A673 (cell line): ENCODE results near the gene AUNIP. TPM values are rescaled to one million over a fixed set of nuclear protein-coding genes. Genes with fewer than 3 reads are reported as not detected.
A peak's percentile ranks its signal among the peaks of the same experiment; 100 is the strongest.

Source experiments
- BruUV-seq: library from RNA; stranded (reverse); fragments of 400-500 nt; replicated peaks from 2 replicates; lab custom pipeline; 2021; lab: Mats Ljungman, UMichigan
- CTCF ChIA-PET: fragments of 300-600 bp; sonication (Branson Sonifier 250); formaldehyde crosslinking; loops from one replicate; lab custom pipeline; 2022; ENCODE audit warnings: antibody characterized with exemption; lab: Charles Lee
- POLR2A ChIA-PET: fragments of 300-600 bp; sonication (Branson Sonifier 250); formaldehyde crosslinking; loops from one replicate; lab custom pipeline; 2022; ENCODE audit warnings: antibody characterized with exemption; ENCODE audit not compliant: low non-redundant PET; lab: Charles Lee
- DNase-seq: peaks from one replicate; pipeline ENCODE4 v3.0.0-alpha.2; 2015; ENCODE audit warnings: low spot score
- H3K27ac ChIP-seq: fragments of 200-600 bp; sonication (generic); 2 replicates; pipeline ENCODE4 v1.5.1; 2016; ENCODE audit warnings: mixed run types, low read depth, mild to moderate bottlenecking, mixed read lengths, antibody characterized with exemption, low read length; ENCODE audit not compliant: poor library complexity, severe bottlenecking
- H3K27me3 ChIP-seq: fragments of 200-600 bp; sonication (generic); replicated peaks from 2 replicates; pipeline ENCODE4 v1.6.1; 2017; ENCODE audit warnings: mixed run types, low read depth, mild to moderate bottlenecking, mixed read lengths, antibody characterized with exemption, low read length; ENCODE audit not compliant: insufficient read depth, poor library complexity
- H3K36me3 ChIP-seq: fragments of 200-600 bp; sonication (generic); 2 replicates; pipeline ENCODE4 v1.6.1; 2016; ENCODE audit warnings: mixed run types, mild to moderate bottlenecking, mixed read lengths, antibody characterized with exemption, low read length; ENCODE audit not compliant: insufficient read depth, poor library complexity, severe bottlenecking
- H3K4me1 ChIP-seq: fragments of 200-600 bp; sonication (generic); 2 replicates; pipeline ENCODE4 v1.6.1; 2017; ENCODE audit warnings: mixed run types, mild to moderate bottlenecking, mixed read lengths, antibody characterized with exemption, low read length; ENCODE audit not compliant: insufficient read depth, poor library complexity, severe bottlenecking
- H3K4me3 ChIP-seq: fragments of 200-600 bp; sonication (generic); 2 replicates; pipeline ENCODE4 v1.5.1; 2016; ENCODE audit warnings: low read depth, mixed run types, mild to moderate bottlenecking, mixed read lengths, low read length; ENCODE audit not compliant: poor library complexity, severe bottlenecking
- H3K9me3 ChIP-seq: fragments of 200-600 bp; sonication (generic); 2 replicates; pipeline ENCODE4 v1.6.1; 2016; ENCODE audit warnings: mixed run types, low read depth, mild to moderate bottlenecking, mixed read lengths, antibody characterized with exemption, low read length; ENCODE audit not compliant: poor library complexity, severe bottlenecking
- CTCF ChIP-seq: fragments of 300-800, 200-600 bp; sonication (generic); conservative IDR thresholded peaks from 2 replicates; pipeline ENCODE4 v1.5.1; 2017; ENCODE audit warnings: low read depth, mild to moderate bottlenecking, antibody characterized with exemption, low read length, moderate library complexity, mixed read lengths
- EZH2 ChIP-seq: fragments of 200-600 bp; sonication (generic); IDR thresholded peaks from 2 replicates; pipeline ENCODE4 v1.6.1; 2017; ENCODE audit warnings: borderline replicate concordance, low read depth, mild to moderate bottlenecking, mixed read lengths, antibody characterized with exemption, low read length; ENCODE audit not compliant: poor library complexity, severe bottlenecking
- intact Hi-C: fragments of 100-400 bp; cut with micrococcal nuclease; formaldehyde crosslinking; loops from one replicate; pipeline ENCODE4 v1.10.0; 2022; ENCODE audit not compliant: unreplicated experiment
- total RNA-seq: library from RNA; stranded (reverse); gene quantifications from 2 replicates; pipeline ENCODE4 v1.2.3, GENCODE V29; 2021

Gene AUNIP
- total RNA-seq, 1 experiment from 2014 or later: 18.9 TPM

DNA sequence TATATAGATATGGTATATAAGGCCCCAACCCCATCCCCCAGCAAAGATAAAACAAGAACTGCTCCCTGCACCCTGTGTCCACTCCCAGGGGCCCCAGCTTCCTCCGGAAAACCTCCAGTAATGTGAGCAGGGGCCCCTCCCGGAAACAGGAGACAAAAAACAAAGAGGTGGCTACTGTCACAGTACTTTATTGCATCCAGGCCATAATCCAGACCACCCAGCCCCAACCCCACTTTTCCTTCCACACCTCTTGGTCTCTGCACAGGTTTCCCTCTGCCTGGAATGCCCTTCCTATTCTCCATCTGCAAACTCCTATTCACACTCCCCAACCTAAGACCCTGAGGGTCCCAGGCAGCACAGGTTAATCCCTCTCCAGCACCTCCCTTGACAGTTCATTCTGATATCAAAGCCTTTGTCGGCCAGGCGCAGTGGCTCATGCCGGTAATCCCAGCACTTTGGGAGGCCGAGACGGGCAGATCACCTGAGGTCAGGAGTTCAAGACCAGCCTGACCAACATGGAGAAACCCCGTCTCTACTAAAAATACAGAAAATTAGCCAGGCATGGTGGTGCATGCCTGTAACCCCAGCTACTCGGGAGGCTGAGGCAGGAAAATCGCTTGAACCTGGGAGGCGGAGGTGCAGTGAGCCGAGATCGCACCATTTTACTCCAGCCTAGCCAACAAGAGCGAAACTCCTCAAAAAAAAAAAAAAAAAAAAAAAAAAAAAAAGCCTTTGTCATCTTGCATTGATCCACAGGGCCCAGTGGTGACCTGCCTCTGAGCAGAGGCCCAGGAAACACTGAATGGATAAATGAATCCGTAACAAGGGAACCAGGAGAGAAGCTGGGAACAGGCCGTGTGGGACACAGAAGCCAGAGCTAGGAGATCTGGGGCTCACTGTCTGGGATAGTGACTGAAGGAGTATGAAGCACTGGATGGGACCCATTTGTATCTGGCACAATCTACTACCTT, 2.3 kb upstream of the AUNIP start:
- H3K4me1 ChIP-seq: peaks cover 7% of the 10 kb centered on the region
- H3K27ac ChIP-seq: no peak overlapping the region
- ChIA-PET CTCF (interaction anchor here (0.6 kb wide), 1 partner anchor 395 kb away, joined by 3 read pairs; no protein-coding TSS in a partner anchor), POLR2A (no interaction called here)
- H3K9me3 ChIP-seq: no peaks in the 10 kb centered on the region
- BruUV-seq: no TSS peak
- intact Hi-C loops: no loop called here
- TF ChIP-seq CTCF (no peak), EZH2 (no peak)
- H3K4me3 ChIP-seq: no peak overlapping the region
- no peaks in the 10 kb centered on the region for H3K27me3 ChIP-seq
- DNase-seq: no peak
- H3K36me3 ChIP-seq: no peaks in the 10 kb centered on the region

- Histone ChIP-seq H3K27me3 (no peaks in the 10 kb centered on the region), H3K4me3 (peak overlapping the region; percentile 86), H3K36me3 (no peaks in the 10 kb centered on the region), H3K27ac (peak overlapping the region; percentile 87), H3K4me1 (peaks cover 7% of the 10 kb centered on the region), H3K9me3 (no peaks in the 10 kb centered on the region)
- TSS peak; percentile 49 for BruUV-seq
- TF ChIP-seq CTCF (no peak), EZH2 (no peak)
- no peak for DNase-seq
- intact Hi-C loops: no loop called here
- ChIA-PET CTCF (interaction anchor here (0.6 kb wide), 1 partner anchor 10 kb away, joined by 4 read pairs; no protein-coding TSS in a partner anchor), POLR2A (no interaction called here)
These were observed 763 bp downstream of the AUNIP start for GRCh38 chr1:25858494-25858893.

DNA sequence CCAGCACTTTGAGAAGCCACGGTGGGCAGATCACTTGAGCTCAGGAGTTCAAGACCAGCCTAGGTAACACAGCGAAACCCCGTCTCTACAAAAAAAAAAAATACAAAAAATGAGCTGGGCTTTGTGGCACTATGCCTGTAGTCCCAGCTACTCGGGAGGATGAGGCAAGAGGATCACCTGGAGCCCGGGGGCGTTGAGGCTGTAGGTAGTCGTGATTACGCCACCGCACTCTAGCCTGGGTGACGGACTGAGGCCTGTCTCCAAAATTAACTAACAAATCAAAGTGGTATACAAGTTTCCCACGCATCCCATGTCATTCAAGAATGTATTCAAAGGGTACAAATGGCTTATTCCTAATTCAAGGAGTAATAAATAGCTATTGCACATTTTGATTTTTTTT, 2.4 kb downstream of the AUNIP start:
- Histone ChIP-seq H3K27ac (no peak overlapping the region), H3K4me3 (no peak overlapping the region), H3K4me1 (peaks cover 7% of the 10 kb centered on the region), H3K36me3 (no peaks in the 10 kb centered on the region), H3K9me3 (no peaks in the 10 kb centered on the region), H3K27me3 (no peaks in the 10 kb centered on the region)
- ChIA-PET CTCF (no interaction called here), POLR2A (no interaction called here)
- TSS peak; percentile 14 for BruUV-seq
- no peak for DNase-seq
- intact Hi-C loops: no loop called here
- TF ChIP-seq EZH2 (no peak), CTCF (no peak)
